Activated CD4-positive, alpha-beta T cell treated with anti-CD3 and anti-CD28 coated beads, Interleukin-2, amount 50 U/mL, for 48 hours (primary cell): ENCODE measurements around the gene SERPINA12.

Experiments used
- DNase-seq, 2 experiments: peaks; one replicate each; pipeline ENCODE4 v3.0.0-alpha.2; 2020

Gene SERPINA12

GRCh38 chr14:94462763-94463572, 46.3 kb downstream of the SERPINA12 start:
- DNase-seq = no peak

GRCh38 chr14:94462219-94462551, 47.1 kb downstream of the SERPINA12 start:
- no peak for DNase-seq

- no peak for DNase-seq
These were observed 47.6 kb downstream of the SERPINA12 start for GRCh38 chr14:94461526-94462218.

GRCh38 chr14:94460631-94461416, 48.4 kb downstream of the SERPINA12 start:
- DNase-seq = no peak

GRCh38 chr14:94458558-94459205, 50.6 kb downstream of the SERPINA12 start:
- DNase-seq = no peak

GRCh38 chr14:94458096-94458495, 51.2 kb downstream of the SERPINA12 start:
- no peak for DNase-seq

GRCh38 chr14:94455928-94456327, 53.3 kb downstream of the SERPINA12 start:
- DNase-seq = no peak

- DNase-seq = no peak
These were observed 57.4 kb downstream of the SERPINA12 start for GRCh38 chr14:94451826-94452225.

- no peak for DNase-seq
These were observed 58.0 kb downstream of the SERPINA12 start for GRCh38 chr14:94451091-94451771.

- DNase-seq = no peak
These were observed 58.6 kb downstream of the SERPINA12 start for GRCh38 chr14:94450722-94451090.

GRCh38 chr14:94449930-94450329, 59.3 kb downstream of the SERPINA12 start:
- no peak for DNase-seq

GRCh38 chr14:94448071-94448808, 61.0 kb downstream of the SERPINA12 start:
- no peak for DNase-seq

GRCh38 chr14:94447206-94447605, 62.1 kb downstream of the SERPINA12 start:
- DNase-seq = no peak

- no peak for DNase-seq
These were observed 63.1 kb downstream of the SERPINA12 start for GRCh38 chr14:94446126-94446525.

GRCh38 chr14:94445003-94445402, 64.3 kb downstream of the SERPINA12 start:
- DNase-seq = no peak

GRCh38 chr14:94441531-94442205, 67.6 kb downstream of the SERPINA12 start:
- no peak for DNase-seq

- no peak for DNase-seq
These were observed 68.1 kb downstream of the SERPINA12 start for GRCh38 chr14:94441130-94441529.

- DNase-seq = no peak
These were observed 69.7 kb downstream of the SERPINA12 start for GRCh38 chr14:94439453-94440057.
